ENCODE measurements around the gene SLC5A9.

DNA sequence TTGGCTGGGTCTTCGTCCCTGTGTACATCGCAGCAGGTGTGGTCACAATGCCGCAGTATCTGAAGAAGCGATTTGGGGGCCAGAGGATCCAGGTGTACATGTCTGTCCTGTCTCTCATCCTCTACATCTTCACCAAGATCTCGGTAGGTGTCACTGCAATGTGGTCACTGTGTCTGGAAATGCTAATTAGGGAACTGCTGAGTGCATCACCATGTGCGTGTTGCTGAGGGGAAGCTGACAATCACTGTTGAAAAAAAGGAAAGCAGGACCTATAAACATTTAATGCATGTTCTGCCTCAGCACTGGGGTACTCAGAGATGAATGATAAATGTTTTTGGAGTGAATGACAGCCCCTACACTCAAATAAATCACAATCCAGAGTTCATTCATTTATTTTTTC lies 6.8 kb downstream of the SLC5A9 start:
- TF ChIP-seq EP300 (IDR thresholded peaks at IDR 0.05), result no peak
- no peak for TF ChIP-seq CTCF (IDR thresholded peaks at IDR 0.05)
- TF ChIP-seq POLR2A (IDR thresholded peaks at IDR 0.05), result no peak
